Tongue (tissue), 2 donors: ENCODE data around the gene SLC19A1. TPM values are rescaled to one million over a fixed set of nuclear protein-coding genes. Genes with fewer than 3 reads are reported as not detected.

Source experiments
- DNase-seq: peaks from one replicate; pipeline ENCODE4 v3.0.0-alpha.2; 2015
- total RNA-seq: library from RNA; depleted of rRNA; stranded (reverse); fragments of >200 nt; gene quantifications from one replicate; pipeline ENCODE4 v1.2.3, GENCODE V29; 2014

The SLC19A1 gene
- total RNA-seq, 1 donor from 2014 or later: 3.7 TPM

- peak; percentile 73 for DNase-seq
Measured at GRCh38 chr21:45466330-45467220, 75.7 kb downstream of the SLC19A1 start.

GRCh38 chr21:45465611-45466329 lies 76.5 kb downstream of the SLC19A1 start:
- DNase-seq: no peak

GRCh38 chr21:45465105-45465504 lies 77.1 kb downstream of the SLC19A1 start:
- no peak for DNase-seq

GRCh38 chr21:45464309-45464708 lies 77.9 kb downstream of the SLC19A1 start:
- no peak for DNase-seq

GRCh38 chr21:45463871-45464270 lies 78.4 kb downstream of the SLC19A1 start:
- DNase-seq: no peak

GRCh38 chr21:45461806-45462341 lies 80.4 kb downstream of the SLC19A1 start:
- DNase-seq: no peak

GRCh38 chr21:45461369-45461750 lies 80.9 kb downstream of the SLC19A1 start:
- DNase-seq: no peak

- no peak for DNase-seq
Measured at GRCh38 chr21:45460611-45461368, 81.5 kb downstream of the SLC19A1 start.

GRCh38 chr21:45460011-45460565 lies 82.2 kb downstream of the SLC19A1 start:
- DNase-seq: no peak

- DNase-seq: no peak
Measured at GRCh38 chr21:45459171-45460010, 82.8 kb downstream of the SLC19A1 start.

GRCh38 chr21:45458281-45459170 lies 83.7 kb downstream of the SLC19A1 start:
- DNase-seq: peak; percentile 38

GRCh38 chr21:45457832-45458172 lies 84.4 kb downstream of the SLC19A1 start:
- DNase-seq: peak; percentile 35

- DNase-seq: no peak
Measured at GRCh38 chr21:45457161-45457831, 84.9 kb downstream of the SLC19A1 start.

- DNase-seq: no peak
Measured at GRCh38 chr21:45456584-45457160, 85.6 kb downstream of the SLC19A1 start.

- no peak for DNase-seq
Measured at GRCh38 chr21:45455674-45456583, 86.3 kb downstream of the SLC19A1 start.

- DNase-seq: peak; percentile 50
Measured at GRCh38 chr21:45454926-45455673, 87.1 kb downstream of the SLC19A1 start.
